Measurements from ENCODE around the gene ADAMTS5.

ADAMTS5 gene

GRCh38 chr21:26946744-26947446 is 20.0 kb downstream of the ADAMTS5 start:
- DNase-seq: no peak

GRCh38 chr21:26945916-26946675 is 20.8 kb downstream of the ADAMTS5 start:
- no peak for DNase-seq

GRCh38 chr21:26943921-26944320 is 23.0 kb downstream of the ADAMTS5 start:
- no peak for DNase-seq

- DNase-seq: no peak
Measured at GRCh38 chr21:26941421-26941820, 25.5 kb downstream of the ADAMTS5 start.

DNA sequence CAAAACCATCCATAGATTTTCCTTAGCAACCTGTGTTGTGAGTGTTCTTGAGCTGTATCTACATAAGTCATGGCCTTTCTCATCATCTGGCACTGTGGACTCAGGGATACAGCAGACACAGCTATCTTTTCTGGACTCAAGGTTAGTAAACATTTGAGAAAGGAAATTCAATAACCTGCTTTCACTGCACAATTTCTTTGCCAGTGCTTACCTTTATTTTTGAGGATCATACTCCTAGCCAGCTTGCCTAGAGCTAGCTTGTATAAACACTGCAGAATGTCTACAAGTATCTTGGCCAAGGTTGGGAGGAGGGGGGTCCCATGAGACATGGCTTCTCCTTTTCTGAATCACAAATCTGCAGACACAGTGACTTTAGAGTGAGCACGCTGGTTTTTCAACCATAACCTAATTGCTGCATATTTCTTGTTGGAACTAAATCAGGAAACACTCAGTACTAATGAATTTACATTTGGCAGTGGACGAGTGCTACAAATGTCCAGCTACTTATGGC is 27.2 kb downstream of the ADAMTS5 start:
- DNase-seq: no peak

DNA sequence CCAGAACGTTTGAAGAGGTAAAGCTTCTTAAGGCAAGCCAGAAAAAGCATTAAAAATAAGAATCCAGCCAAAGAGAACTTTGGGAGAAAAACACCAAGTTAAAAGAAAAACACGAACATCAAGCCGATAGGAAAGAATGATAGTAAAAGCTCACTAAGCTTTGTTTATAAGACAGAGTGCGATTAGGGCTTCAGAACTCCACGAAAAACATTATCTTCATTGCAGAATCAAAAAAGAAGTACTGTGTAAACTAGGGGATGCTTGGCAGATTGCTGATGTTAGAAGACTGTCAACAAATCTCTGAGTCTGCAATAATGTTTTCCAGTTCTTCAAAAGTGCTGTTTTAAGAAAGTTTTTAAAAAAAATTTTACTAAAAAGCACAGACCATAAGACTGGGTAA is 30.2 kb downstream of the ADAMTS5 start:
- DNase-seq: no peak

DNA sequence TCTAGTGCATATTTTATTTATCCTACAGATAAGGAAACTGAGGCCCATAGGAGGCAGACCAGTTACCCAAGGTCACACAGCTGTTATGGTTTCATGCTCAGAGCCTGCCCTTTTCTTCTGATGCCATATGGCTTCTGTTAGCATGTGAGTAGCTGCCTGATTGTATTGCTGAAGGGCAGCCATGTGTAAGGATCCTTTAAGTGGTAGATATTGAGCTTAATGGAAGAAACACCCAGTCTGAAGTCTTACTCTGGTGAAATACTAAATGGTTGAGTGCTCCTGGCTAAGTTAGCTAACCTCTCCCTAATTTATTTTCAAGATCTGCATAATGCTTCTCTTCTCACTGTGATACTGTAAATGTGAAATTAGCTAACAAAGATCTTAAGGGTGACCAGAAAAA is 30.9 kb downstream of the ADAMTS5 start:
- DNase-seq: no peak

DNA sequence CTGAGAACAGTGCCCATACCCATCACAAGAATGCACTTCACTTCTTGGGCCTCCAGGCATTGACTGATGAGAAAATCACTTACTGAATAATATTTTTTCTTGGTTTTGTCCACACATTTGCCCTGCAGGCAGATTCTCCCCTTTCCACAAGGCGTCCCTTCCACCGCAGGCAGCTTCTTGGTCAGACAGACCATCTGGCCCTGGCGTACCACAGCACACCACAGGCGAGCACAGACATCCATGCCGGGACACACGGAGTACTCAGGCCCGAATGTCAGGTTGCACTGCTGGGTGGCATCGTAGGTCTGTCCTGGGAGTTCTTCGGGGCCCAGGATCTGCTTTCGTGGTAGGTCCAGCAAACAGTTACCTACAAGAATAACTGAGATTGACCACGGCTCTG is 32.5 kb downstream of the ADAMTS5 start:
- no peak for DNase-seq

GRCh38 chr21:26933448-26933847 is 33.4 kb downstream of the ADAMTS5 start:
- no peak for DNase-seq

GRCh38 chr21:26925636-26926035 is 41.3 kb downstream of the ADAMTS5 start:
- DNase-seq: no peak

- no peak for DNase-seq
Measured at GRCh38 chr21:26925122-26925521, 41.8 kb downstream of the ADAMTS5 start.

- DNase-seq: no peak
Measured at GRCh38 chr21:26923986-26924385, 42.9 kb downstream of the ADAMTS5 start.

DNA sequence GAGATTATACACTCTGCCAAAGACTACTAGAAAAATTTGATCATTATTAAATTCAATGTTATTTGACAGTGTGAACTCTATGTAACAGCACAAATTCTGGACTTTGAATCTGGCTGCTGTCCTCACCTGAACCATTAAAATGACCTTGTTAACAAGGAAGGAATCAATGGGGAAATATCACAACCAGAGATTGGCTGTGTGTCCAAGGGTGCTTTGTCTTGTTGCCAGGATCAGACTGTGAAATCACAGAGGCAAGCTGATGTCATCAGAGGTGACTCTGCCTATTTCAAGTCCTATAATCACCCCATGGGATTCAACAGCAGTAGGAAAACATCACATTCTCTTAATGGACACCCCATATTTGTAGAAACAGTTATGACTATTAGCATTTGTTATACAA is 46.8 kb downstream of the ADAMTS5 start:
- no peak for DNase-seq

GRCh38 chr21:26918323-26919079 is 48.4 kb downstream of the ADAMTS5 start:
- DNase-seq: no peak

DNA sequence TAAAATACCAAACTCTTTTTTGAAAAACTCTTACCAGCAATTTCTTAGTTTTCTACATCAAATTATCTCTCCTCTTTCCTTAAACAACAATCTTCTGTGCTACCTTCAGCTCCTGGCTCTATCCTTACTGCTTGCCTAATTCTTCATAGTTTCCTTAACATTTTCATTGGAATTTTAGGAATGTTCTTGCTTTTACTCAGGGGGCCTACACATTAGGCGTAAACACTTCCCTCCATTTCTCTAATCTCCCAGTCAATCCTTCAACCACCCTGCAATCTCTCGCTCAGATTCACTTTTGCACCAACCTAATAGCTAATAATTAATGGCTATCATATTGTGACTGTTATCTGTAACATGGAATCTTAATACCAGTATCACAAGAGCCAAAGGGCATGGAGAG is 50.1 kb downstream of the ADAMTS5 start:
- DNase-seq: no peak

DNA sequence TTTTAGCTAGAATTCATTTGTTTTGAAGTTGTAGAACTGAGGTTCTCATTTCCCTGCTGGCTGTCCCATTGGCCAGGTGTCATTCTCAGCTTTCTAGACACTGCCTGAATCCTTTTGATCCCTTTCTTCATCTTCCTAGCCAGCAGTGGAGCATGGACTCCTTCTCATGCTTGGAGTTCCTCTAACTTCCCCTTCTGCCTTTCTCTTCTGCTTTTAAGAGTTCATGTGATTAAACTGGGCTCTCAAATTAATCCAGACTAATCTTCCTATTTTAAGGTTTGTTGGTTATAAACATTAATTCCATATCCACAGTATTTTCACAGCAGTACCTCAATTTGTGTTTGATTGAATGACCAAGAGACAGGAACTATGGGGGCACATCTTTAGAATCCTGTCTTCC is 52.3 kb downstream of the ADAMTS5 start:
- no peak for DNase-seq

DNA sequence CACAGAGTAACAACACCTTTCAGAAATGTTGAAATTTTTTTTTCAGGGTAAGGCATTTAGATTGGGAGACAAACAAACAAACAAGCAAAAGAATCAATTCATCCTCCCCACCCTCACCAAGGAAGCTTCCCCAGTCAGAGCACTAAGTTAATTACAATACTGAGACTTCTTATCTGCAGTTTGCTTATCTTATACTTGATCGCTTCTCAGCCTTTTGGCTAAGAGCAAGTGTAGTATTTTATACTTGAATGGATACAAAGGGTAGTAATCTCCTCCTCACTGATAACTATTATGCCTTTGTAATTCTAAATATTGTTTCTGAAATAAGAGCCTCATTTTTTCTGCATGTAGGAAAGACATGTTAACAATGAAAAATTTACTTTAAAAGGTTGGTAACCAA is 54.4 kb downstream of the ADAMTS5 start:
- no peak for DNase-seq

DNA sequence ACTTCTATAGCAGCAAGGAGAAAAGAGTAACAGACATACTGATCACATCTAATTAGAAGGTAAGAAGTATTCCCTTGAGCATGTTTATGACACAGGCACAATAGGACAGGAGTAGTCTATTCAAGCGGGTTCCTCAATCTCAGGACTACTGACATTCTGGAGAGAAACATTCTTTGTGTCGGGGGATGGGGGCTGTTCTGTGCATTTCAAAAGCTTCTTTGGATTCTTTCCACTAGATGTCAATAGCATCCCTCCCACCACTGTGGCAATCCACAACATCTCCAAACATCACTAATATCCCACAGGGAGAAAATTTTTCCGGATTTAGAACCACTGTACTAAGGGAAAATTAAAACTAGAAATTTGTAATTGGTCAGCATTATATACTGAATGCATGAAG is 56.9 kb downstream of the ADAMTS5 start:
- DNase-seq: no peak

DNA sequence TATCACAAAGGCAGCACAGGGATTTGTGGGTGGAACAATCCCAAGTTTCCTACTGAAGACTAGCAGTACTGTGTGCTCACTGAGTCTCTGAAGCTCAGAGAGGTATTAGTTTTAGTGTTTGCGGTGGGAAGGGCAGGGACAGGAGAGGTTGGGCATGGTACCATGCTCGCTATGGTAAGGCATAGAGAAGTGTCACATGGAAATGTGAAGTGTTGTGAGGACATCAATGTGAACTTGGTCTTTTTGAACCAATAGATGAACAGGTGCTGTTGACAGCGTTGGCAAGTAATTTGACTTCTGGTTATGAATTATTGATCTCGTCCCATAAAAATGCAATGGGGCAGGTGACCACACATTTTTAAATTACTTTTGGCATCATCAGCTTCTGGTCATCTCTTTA is 65.9 kb downstream of the ADAMTS5 start:
- DNase-seq: no peak

- no peak for DNase-seq
Measured at GRCh38 chr21:26892151-26892550, 74.7 kb downstream of the ADAMTS5 start.

GRCh38 chr21:26888931-26889330 is 78.0 kb downstream of the ADAMTS5 start:
- no peak for DNase-seq

DNA sequence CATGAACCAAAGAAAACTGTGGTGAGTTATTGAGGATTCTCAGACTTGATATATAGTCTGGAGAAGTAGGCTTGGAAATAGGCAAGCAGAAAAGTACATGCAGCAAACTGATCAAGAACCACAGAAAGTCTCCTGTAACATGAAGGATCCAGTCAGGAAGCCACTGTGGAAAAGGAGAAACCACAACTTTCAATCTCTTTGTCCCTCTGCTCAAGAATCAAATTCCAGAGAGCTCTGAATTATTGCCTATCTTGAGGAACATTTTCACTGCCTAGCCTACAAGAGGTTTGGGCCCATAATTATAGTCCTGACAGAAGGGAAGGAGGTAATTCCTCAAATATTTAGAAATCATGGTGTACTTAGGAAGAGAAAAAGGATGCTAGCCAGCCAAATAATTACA is 78.6 kb downstream of the ADAMTS5 start:
- DNase-seq: no peak

DNA sequence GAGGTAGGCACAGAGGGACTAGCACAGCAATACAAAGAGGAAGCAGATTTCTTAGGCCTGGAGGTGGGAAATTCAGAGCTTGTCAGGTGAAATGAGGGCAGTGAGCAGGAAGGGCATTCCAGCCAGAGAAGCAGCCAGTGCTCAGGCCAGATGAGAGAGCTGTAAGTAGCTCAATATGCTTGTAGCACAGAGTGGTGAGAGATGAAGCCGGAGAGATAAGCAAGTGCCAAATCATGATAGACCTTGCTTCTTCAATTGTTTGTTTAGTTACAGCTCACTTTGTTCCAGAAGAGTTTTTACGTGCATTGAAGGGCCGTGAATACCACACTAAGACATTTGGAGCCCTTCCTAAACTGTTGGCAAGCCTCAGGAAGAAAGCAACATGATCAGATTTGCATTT is 79.6 kb downstream of the ADAMTS5 start:
- no peak for DNase-seq

DNA sequence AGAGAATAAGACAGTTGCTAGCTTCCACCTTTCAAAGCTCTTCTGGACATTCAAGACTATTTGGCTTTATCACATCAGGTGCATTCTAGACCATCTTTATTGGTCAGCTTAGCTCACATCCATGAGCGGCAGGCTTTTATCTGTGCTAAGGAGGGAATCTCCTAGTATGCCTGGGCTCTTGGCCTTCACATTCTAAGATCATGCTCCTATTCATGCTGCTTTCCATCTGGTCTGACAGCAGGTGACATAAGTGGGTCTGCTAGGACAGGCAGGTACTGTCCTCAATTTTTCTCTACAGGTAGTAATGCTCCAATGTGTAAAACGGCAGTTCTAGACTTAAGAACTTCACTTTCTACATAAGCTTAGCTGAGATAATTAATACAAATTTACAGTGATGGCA is 82.5 kb downstream of the ADAMTS5 start:
- DNase-seq: no peak
